Breast epithelium (tissue), 4 donors: ENCODE measurements around the gene STXBP6. TPM values are rescaled to one million over a fixed set of nuclear protein-coding genes. Genes with fewer than 3 reads are reported as not detected.
"Not testable (repeated sequence)": the region's sequence is repeated elsewhere in the genome, so short reads cannot be mapped to it uniquely, and the experiment has no call there.

Experiments used
- DNase-seq, 2 donors: peaks; one replicate each; pipeline ENCODE4 v3.0.0-alpha.2; 2019; ENCODE audit warnings: low spot score in 2 of 2
- H3K27ac ChIP-seq, 2 donors: fragments of 200-600 bp; sonication (generic) in 1 of 2; one replicate each; pipeline ENCODE4 v1.5.1; 2016 to 2019; ENCODE audit warnings: mild to moderate bottlenecking in 1 of 2
- H3K27me3 ChIP-seq, 2 donors: fragments of 200-600 bp; sonication (generic) in 1 of 2; one replicate each; pipeline versions ENCODE4 v1.5.1 to v1.6.0; 2017 to 2019; ENCODE audit warnings: control low read depth in 1 of 2, mild to moderate bottlenecking in 1 of 2
- H3K36me3 ChIP-seq: fragments of 200-600 bp; one replicate; pipeline ENCODE4 v1.5.1; 2019
- H3K4me1 ChIP-seq, 2 donors: fragments of 200-600 bp; sonication (generic); one replicate each; pipeline ENCODE4 v1.5.1; 2016 to 2019; ENCODE audit warnings: control low read depth in 1 of 2
- H3K4me3 ChIP-seq, 3 donors: fragments of 200-600 bp; sonication (generic); 1 replicate in 2 of 3; 2 replicates in 1 of 3; pipeline ENCODE4 v1.5.1; 2016 to 2019; ENCODE audit warnings: mild to moderate bottlenecking in 3 of 3, moderate library complexity in 2 of 3
- H3K9me3 ChIP-seq, 2 donors: fragments of 200-600 bp; sonication (generic) in 1 of 2; one replicate each; pipeline ENCODE4 v1.5.1; 2016 to 2019; ENCODE audit warnings: control low read depth in 1 of 2
- CTCF ChIP-seq, 3 donors: fragments of 450-650 bp; IDR thresholded peaks; one replicate each; pipeline ENCODE4 v1.5.1; 2016 to 2017; ENCODE audit warnings: antibody characterized with exemption in 3 of 3, mild to moderate bottlenecking in 3 of 3, moderate library complexity in 3 of 3
- POLR2A ChIP-seq: fragments of 450-650 bp; IDR thresholded peaks from one replicate; pipeline ENCODE4 v1.6.1; 2016; ENCODE audit warnings: antibody characterized with exemption, mild to moderate bottlenecking, moderate library complexity
- POLR2AphosphoS5 ChIP-seq, 3 donors: sonication (generic); formaldehyde crosslinking; IDR thresholded peaks; one replicate each; pipeline ENCODE4 v1.6.1; 2017; ENCODE audit warnings: antibody characterized with exemption in 3 of 3
- intact Hi-C: fragments of 100-400 bp; cut with DNase I; formaldehyde crosslinking; loops from one replicate; pipeline ENCODE4 v1.15.1; 2023; ENCODE audit warnings: low total_unique reads
- total RNA-seq, 3 donors: library from RNA; depleted of rRNA; stranded (reverse); fragments of >200 nt; gene quantifications; one replicate each; pipeline ENCODE4 v1.1.0, GENCODE V29; 2016

STXBP6 gene
- total RNA-seq, 3 donors from 2014 or later: 2.6 to 8.3 (median 5.3) TPM

GRCh38 chr14:24809135-24809534, 240.8 kb downstream of the STXBP6 start:
- Histone ChIP-seq H3K4me3 (no peak overlapping the region), H3K4me1 (no peaks in the 10 kb centered on the region), H3K9me3 (no peaks in the 10 kb centered on the region), H3K36me3 (no peaks in the 10 kb centered on the region), H3K27me3 (no peaks in the 10 kb centered on the region), H3K27ac (no peak overlapping the region)
- DNase-seq: no peak
- no peak for TF ChIP-seq POLR2AphosphoS5 (IDR thresholded peaks at IDR 0.05)
- intact Hi-C loops: loop anchor here (10.0 kb wide), 1 partner anchor 236 kb away; no protein-coding TSS in a partner anchor

DNA sequence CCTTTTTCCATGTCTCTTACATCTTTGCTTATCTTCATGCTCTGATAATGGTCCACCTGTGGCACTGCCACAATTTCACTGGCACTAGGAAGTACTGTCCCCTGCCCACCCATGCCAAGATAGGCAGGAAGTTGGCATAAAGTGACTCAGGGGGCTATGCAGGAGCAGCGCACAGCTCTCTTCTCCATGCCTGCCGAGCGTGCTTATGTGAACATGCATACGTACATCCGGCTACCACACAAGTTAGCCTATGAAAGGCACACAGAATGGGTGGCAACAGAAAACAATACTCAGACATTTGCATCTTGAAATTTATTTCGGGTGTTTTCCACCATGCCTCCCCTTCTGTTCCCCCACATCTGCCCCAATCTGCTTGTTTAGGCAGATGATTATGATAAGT, 241.5 kb downstream of the STXBP6 start:
- Histone ChIP-seq H3K4me1 (no peaks in the 10 kb centered on the region), H3K27ac (no peak overlapping the region), H3K4me3 (no peak overlapping the region), H3K27me3 (no peaks in the 10 kb centered on the region), H3K9me3 (no peaks in the 10 kb centered on the region), H3K36me3 (no peaks in the 10 kb centered on the region)
- TF ChIP-seq POLR2AphosphoS5 (IDR thresholded peaks at IDR 0.05): no peak
- no peak for TF ChIP-seq CTCF (IDR thresholded peaks at IDR 0.05)
- no peak for TF ChIP-seq POLR2A
- intact Hi-C loops: loop anchor here (10.0 kb wide), 1 partner anchor 236 kb away; no protein-coding TSS in a partner anchor
- DNase-seq: no peak

GRCh38 chr14:24806061-24806678, 243.8 kb downstream of the STXBP6 start:
- no peaks in the 10 kb centered on the region for H3K9me3 ChIP-seq
- DNase-seq: peak; percentile 67 to 72
- H3K36me3 ChIP-seq: no peaks in the 10 kb centered on the region
- TF ChIP-seq POLR2A (no peak), CTCF (IDR thresholded peaks at IDR 0.05) (peak; percentile 65 to 77 (median 73))
- H3K4me3 ChIP-seq: no peak overlapping the region
- intact Hi-C loops: loop anchor here (10.0 kb wide), 1 partner anchor 239 kb away; no protein-coding TSS in a partner anchor
- H3K27ac ChIP-seq: peak overlapping the region; percentile 29 to 46
- H3K4me1 ChIP-seq: no peaks in the 10 kb centered on the region
- H3K27me3 ChIP-seq: no peaks in the 10 kb centered on the region

- no peak for DNase-seq
- no peak for TF ChIP-seq POLR2A
- TF ChIP-seq POLR2AphosphoS5 (IDR thresholded peaks at IDR 0.05): no peak
- TF ChIP-seq CTCF (IDR thresholded peaks at IDR 0.05): no peak
- no peaks in the 10 kb centered on the region for H3K27me3 ChIP-seq
- H3K9me3 ChIP-seq: no peaks in the 10 kb centered on the region
- H3K4me3 ChIP-seq: no peak overlapping the region
- H3K27ac ChIP-seq: no peak overlapping the region
- H3K36me3 ChIP-seq: no peaks in the 10 kb centered on the region
- intact Hi-C loops: loop anchor here (10.0 kb wide), 1 partner anchor 240 kb away; no protein-coding TSS in a partner anchor
- H3K4me1 ChIP-seq: no peaks in the 10 kb centered on the region
Observed at GRCh38 chr14:24804552-24805212, 245.3 kb downstream of the STXBP6 start.

DNA sequence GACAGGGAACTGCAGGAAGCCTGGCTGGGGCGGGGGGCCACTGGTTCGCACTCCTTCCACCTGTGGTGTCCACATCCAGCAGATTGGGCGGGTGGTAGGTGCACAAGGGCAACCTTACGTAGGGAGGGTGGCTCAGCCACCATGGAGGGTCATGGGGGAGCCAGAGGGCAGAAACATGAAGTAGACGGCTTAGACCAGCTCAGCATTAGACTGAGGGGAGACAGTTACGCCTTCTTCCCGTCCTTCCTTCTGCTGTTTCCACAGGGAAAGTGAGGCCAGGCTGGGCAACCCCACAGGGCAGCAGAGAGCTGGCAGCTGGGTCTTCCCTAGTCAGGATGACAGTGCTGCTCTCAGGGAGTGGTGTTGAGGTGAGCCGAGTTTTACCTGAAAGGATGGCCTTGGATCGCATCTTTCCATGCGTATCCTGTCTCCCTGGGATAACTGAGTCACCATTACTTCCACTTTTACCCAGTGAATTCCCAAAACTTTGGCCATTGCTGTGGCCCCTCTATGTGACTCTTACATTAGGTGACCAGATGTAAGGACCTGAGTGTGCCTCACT, 245.9 kb downstream of the STXBP6 start:
- intact Hi-C loops: loop anchor here (10.0 kb wide), 1 partner anchor 241 kb away; no protein-coding TSS in a partner anchor
- H3K27ac ChIP-seq: no peak overlapping the region
- H3K4me1 ChIP-seq: no peaks in the 10 kb centered on the region
- no peaks in the 10 kb centered on the region for H3K27me3 ChIP-seq
- no peaks in the 10 kb centered on the region for H3K36me3 ChIP-seq
- no peak for TF ChIP-seq POLR2A
- no peak for TF ChIP-seq CTCF (IDR thresholded peaks at IDR 0.05)
- no peak for TF ChIP-seq POLR2AphosphoS5 (IDR thresholded peaks at IDR 0.05)
- no peak overlapping the region for H3K4me3 ChIP-seq
- no peak for DNase-seq
- H3K9me3 ChIP-seq: no peaks in the 10 kb centered on the region

DNA sequence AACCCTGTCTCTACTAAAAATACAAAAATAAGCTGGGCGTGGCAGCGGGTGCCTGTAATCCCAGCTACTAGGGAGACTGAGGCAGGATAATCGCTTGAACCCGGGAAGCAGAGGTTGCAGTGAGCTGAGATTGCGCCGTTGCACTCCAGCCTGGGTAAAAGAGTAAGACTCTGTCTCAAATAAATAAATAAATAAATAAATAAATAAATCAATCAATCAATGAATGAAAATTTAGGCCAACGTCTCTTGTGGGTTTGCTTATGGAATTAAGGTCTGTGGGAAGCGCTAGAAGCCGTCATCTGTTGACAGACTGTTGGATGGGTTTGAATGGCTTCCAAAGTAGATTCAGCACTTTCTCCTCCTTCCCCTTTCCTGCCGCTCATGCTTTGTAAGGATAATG, 246.5 kb downstream of the STXBP6 start:
- not testable (repeated sequence) for H3K27me3 ChIP-seq, H3K4me1 ChIP-seq, H3K27ac ChIP-seq, H3K9me3 ChIP-seq, DNase-seq, H3K4me3 ChIP-seq, H3K36me3 ChIP-seq
- intact Hi-C loops: loop anchor here (10.0 kb wide), 1 partner anchor 241 kb away; no protein-coding TSS in a partner anchor
